ENCODE data around the gene FBXO42.
"Not testable (repeated sequence)": the region's sequence is repeated elsewhere in the genome, so short reads cannot be mapped to it uniquely, and the experiment has no call there.

Gene FBXO42

GRCh38 chr1:16218014-16218673 lies 134.1 kb downstream of the FBXO42 start:
- POLR2A ChIA-PET = interaction anchor here (0.9 to 1.1 kb wide), 2 partner anchors 12 to 20 kb away, joined by 3 to 7 read pairs; partner anchors contain the start of gene CPLANE2
- DNase-seq (ENCODE audit: extremely low spot score) = no peak
- TF ChIP-seq CTBP1 (IDR thresholded peaks at IDR 0.05; ENCODE audit: borderline replicate concordance) (no peak), TARDBP (IDR thresholded peaks at IDR 0.05) (no peak), FOXK2 (IDR thresholded peaks at IDR 0.05) (no peak), PKNOX1 (IDR thresholded peaks at IDR 0.05) (no peak), FOXM1 (IDR thresholded peaks at IDR 0.05; ENCODE audit: borderline replicate concordance) (no peak)
- CTCF ChIA-PET = no interaction called here

- TF ChIP-seq PKNOX1 (IDR thresholded peaks at IDR 0.05) = no peak
- TF ChIP-seq TARDBP (IDR thresholded peaks at IDR 0.05) = no peak
- ChIA-PET POLR2A (interaction anchor here (0.9 to 1.1 kb wide), 2 partner anchors 11 to 20 kb away, joined by 3 to 7 read pairs; partner anchors contain the start of gene CPLANE2), CTCF (no interaction called here)
- DNase-seq (ENCODE audit: extremely low spot score) = peak; percentile 99
Measured at GRCh38 chr1:16217061-16217785, 135.1 kb downstream of the FBXO42 start.

- ChIA-PET POLR2A (interaction anchor here (1.0 to 1.1 kb wide), 2 partner anchors 9 to 136 kb away, joined by 3 to 6 read pairs; partner anchors contain the start of gene FBXO42), CTCF (interaction anchor here (1.1 kb wide), 1 partner anchor 143 kb away, joined by 3 read pairs; the partner anchor contains the start of gene FAM131C)
Measured at GRCh38 chr1:16215882-16216753, 136.2 kb downstream of the FBXO42 start.

GRCh38 chr1:16215240-16215639 lies 137.0 kb downstream of the FBXO42 start:
- CTCF ChIA-PET; DNase-seq (ENCODE audit: extremely low spot score); POLR2A ChIA-PET: not testable (repeated sequence)

More at GRCh38 chr1:16215882-16216753, 136.2 kb downstream of the FBXO42 start:
- DNase-seq (ENCODE audit: extremely low spot score) = peak; percentile 94
- TF ChIP-seq SUZ12 (IDR thresholded peaks at IDR 0.05) (no peak), PKNOX1 (IDR thresholded peaks at IDR 0.05) (peak; percentile 74)

- DNase-seq (ENCODE audit: extremely low spot score); POLR2A ChIA-PET; CTCF ChIA-PET: not testable (repeated sequence)
Measured at GRCh38 chr1:16213544-16213943, 138.7 kb downstream of the FBXO42 start.

- CTCF ChIA-PET = no interaction called here
- TF ChIP-seq L3MBTL2 (conservative IDR thresholded peaks at IDR 0.05) = no peak
- no peak for TF ChIP-seq HDGF (IDR thresholded peaks at IDR 0.05; ENCODE audit: borderline replicate concordance)
- TF ChIP-seq TARDBP (IDR thresholded peaks at IDR 0.05) = no peak
- no peak for TF ChIP-seq SUZ12 (IDR thresholded peaks at IDR 0.05)
- no peak for TF ChIP-seq ARNT (IDR thresholded peaks at IDR 0.05)
- TF ChIP-seq ELF4 (IDR thresholded peaks at IDR 0.05) = no peak
- TF ChIP-seq FOXA1 (IDR thresholded peaks at IDR 0.05) = no peak
- no peak for TF ChIP-seq LEF1 (IDR thresholded peaks at IDR 0.05; ENCODE audit: borderline replicate concordance)
- no peak for DNase-seq (ENCODE audit: extremely low spot score)
- POLR2A ChIA-PET = no interaction called here
Measured at GRCh38 chr1:16213013-16213412, 139.3 kb downstream of the FBXO42 start.

GRCh38 chr1:16212251-16212961 lies 139.9 kb downstream of the FBXO42 start, which contains the start of gene ARHGEF19:
ARHGEF19 (minus strand) TSS chr1:16212652; CDS start chr1:16209054, 3,598 bp downstream.
- CTCF ChIA-PET = interaction anchor here (0.6 kb wide), 1 partner anchor 139 kb away, joined by 3 read pairs; no protein-coding TSS in a partner anchor
- POLR2A ChIA-PET = interaction anchor here (1.0 kb wide), 1 partner anchor 25 kb away, joined by 3 read pairs; the partner anchor contains the start of gene CPLANE2
- no peak for TF ChIP-seq FOXM1 (IDR thresholded peaks at IDR 0.05; ENCODE audit: borderline replicate concordance)
- no peak for TF ChIP-seq ARNT (IDR thresholded peaks at IDR 0.05)
- TF ChIP-seq L3MBTL2 (conservative IDR thresholded peaks at IDR 0.05) = no peak
- no peak for TF ChIP-seq ZNF384 (IDR thresholded peaks at IDR 0.05)
- TF ChIP-seq NFRKB (IDR thresholded peaks at IDR 0.05) = no peak
- TF ChIP-seq FOXA1 (IDR thresholded peaks at IDR 0.05) = no peak
- TF ChIP-seq SUZ12 (IDR thresholded peaks at IDR 0.05) = no peak
- no peak for TF ChIP-seq BHLHE40 (IDR thresholded peaks at IDR 0.05; ENCODE audit: borderline replicate concordance)
- TF ChIP-seq TARDBP (IDR thresholded peaks at IDR 0.05) = no peak
- no peak for TF ChIP-seq CTBP1 (IDR thresholded peaks at IDR 0.05; ENCODE audit: borderline replicate concordance)
- no peak for TF ChIP-seq ELF4 (IDR thresholded peaks at IDR 0.05)
- no peak for TF ChIP-seq LEF1 (IDR thresholded peaks at IDR 0.05; ENCODE audit: borderline replicate concordance)
- TF ChIP-seq HDGF (IDR thresholded peaks at IDR 0.05; ENCODE audit: borderline replicate concordance) = no peak
- TF ChIP-seq PKNOX1 (IDR thresholded peaks at IDR 0.05) = no peak
- no peak for TF ChIP-seq SP1 (IDR thresholded peaks at IDR 0.05)
- no peak for DNase-seq (ENCODE audit: extremely low spot score)

Data from HEK293T (cell line).